Uterus (tissue), 2 donors: ENCODE measurements around the gene FER.

ENCODE experiments used
- CTCF ChIP-seq, 4 experiments: fragments of 200-600 bp in 2 of 4; fragments of 450-650 bp in 2 of 4; sonication (generic) in 2 of 4; IDR thresholded peaks; one replicate each; pipeline ENCODE4 v1.5.1; 2016 to 2019; ENCODE audit warnings: antibody characterized with exemption in 4 of 4, mild to moderate bottlenecking in 2 of 4, moderate library complexity in 1 of 4
- POLR2A ChIP-seq, 2 donors: fragments of 450-650 bp; IDR thresholded peaks; one replicate each; pipeline ENCODE4 v1.6.1; 2016; ENCODE audit warnings: antibody characterized with exemption in 2 of 2, mild to moderate bottlenecking in 1 of 2, moderate library complexity in 1 of 2

GRCh38 chr5:108911055-108911454 is 163.4 kb downstream of the FER start:
- TF ChIP-seq POLR2A (IDR thresholded peaks at IDR 0.05) = no peak
- TF ChIP-seq CTCF (IDR thresholded peaks at IDR 0.05) = no peak
